HG02840 (cell line): ENCODE results near the gene SCNM1.
A peak's percentile ranks its signal among the peaks of the same experiment; 100 is the strongest.
"Not testable (repeated sequence)": the region's sequence is repeated elsewhere in the genome, so short reads cannot be mapped to it uniquely, and the experiment has no call there.

Experiments used
- ATAC-seq: cut with Tn5 transposase; IDR thresholded peaks from one replicate; pipeline ENCODE4 v1.9.1; 2021; ENCODE audit warnings: mild to moderate bottlenecking, moderate library complexity, moderate number of reproducible peaks; ENCODE audit not compliant: unreplicated experiment, low FRiP score

Gene SCNM1

DNA sequence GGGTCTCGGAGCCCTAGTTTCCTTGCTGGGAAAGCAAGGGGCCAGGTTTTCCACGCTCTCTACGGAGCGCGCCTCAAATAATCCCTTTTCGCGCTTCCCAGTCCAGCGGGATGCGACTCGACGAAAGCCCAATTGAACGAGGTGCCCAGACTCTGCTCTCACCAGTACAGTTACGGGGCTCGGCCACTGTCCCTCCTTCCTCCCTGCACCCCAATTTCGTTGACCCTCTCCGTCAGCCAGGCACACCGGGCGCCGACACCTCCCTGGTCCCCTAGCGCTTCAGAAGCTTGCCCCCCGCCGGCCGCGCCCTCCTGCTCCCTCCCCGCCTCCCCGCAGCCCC lies 19.9 kb upstream of the SCNM1 start:
- no peak for ATAC-seq

DNA sequence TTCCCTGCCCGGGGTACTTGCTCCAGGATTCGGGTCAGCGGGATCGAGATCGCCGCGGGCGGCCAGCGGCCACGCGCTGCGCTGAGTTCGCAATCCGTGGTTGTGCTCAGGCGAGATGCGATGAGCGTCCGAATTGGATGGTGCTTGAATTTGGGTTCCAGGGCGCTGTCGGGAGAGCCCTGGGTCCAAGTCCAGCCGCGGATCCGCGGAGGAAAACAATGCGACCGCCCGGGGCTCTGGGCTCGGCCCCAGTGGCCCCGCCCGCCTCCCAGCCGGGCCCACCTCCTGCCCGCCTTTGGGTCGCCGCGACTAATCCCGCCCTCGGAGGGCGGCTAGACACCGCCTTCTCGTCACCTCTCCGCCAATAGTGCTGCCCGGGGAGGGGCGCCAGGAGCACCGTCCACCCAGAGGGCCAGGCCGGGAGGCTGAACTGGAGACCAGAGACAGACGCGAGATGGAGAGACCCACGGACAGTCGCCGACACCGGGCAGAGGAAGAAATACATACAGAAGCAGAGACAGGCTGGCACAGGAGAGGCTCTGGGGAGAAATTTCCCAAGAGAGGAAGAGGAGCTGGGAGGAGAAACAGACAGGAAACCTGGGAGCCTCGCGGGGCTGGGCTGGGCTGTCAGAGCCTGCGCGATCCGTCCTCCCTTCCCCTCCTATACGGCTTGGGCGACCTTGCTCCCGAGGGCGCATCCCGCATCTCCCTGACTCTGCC lies 19.4 kb upstream of the SCNM1 start, which contains the start of gene SEMA6C:
SEMA6C (minus strand) TSS at position 220 of the 720 bp plus-strand sequence. CDS start 4,010 bp downstream, outside the sequence.
- peak; percentile 96 for ATAC-seq

DNA sequence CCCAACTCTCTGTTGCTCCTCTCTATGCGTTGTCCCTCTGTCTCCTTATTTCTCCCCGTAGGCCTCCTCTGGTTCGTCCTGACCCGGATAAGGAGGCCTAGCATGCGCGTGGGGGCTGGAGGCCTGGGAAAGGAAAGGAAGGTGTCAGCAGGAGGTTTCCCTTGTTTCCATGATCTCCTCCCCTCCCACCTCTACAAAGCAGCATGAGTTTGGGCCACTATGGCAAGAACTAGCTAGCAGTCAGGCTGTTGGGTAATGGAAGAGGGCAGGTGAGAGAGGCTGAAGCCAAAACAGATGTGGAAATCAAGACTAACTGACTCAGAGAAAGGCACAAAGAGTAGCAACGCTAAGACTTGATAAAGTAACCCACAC lies 18.8 kb upstream of the SCNM1 start:
- ATAC-seq: no peak

DNA sequence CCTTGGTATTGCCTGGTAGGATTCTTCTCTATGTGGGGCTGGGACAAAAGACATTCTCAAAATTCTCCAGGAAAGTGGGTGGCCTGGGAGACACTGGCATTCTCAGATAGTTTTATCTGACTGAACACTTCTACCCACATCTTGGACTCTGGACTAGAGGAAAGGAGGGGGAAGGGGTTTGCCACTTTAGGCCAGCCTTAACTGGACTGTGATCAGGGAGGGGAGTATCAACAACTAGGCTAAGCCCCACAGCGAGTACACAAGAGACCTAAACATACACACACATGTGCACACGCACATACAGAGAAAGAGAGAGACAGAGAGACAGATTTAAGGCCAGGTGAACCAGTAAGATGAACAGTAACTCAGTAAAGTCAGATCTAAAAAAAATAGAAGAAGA lies 18.3 kb upstream of the SCNM1 start:
- ATAC-seq: no peak

DNA sequence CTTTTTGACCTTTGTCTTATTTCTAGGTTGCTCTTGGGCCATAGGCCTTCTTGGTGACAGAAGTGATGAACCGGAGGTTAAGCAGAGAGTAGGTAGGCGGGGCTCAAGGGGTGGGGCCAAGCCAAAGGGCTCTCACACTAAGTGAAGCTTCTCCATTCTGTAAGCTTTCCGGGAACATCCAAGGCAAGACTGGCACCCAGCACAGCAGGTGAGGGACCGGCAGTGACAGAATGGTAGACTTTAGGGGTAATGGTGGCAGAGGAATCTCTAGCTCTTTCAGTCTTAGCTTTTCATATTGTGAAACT lies 9.5 kb upstream of the SCNM1 start, which contains the start of gene TNFAIP8L2:
TNFAIP8L2 (plus strand) TSS at position 135 of the 305 bp plus-strand sequence. CDS start 2,049 bp downstream, outside the sequence.
- no peak for ATAC-seq

DNA sequence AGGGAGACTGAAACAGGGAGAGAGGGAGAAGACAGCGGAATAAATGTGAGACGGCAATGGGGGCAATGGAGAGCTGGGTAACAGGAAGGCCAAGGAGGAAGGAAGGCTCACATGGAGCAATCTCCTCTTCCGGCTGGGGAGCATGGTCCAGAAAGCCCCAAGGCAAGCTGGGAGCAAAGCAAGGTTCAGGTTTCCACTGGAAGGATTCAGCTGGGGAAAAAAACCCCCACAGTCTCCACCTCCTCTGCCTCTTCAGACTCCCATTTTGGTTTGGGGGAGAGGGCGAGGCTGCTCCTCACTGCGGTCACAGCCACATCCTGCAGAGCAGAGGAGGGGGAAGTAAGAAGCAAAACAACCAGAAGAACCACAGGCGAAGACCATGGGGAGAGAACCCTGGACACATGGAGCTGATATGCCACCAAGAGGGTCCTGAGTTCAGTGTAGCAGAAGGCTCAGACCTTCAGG lies 8.8 kb upstream of the SCNM1 start:
- ATAC-seq: no peak

DNA sequence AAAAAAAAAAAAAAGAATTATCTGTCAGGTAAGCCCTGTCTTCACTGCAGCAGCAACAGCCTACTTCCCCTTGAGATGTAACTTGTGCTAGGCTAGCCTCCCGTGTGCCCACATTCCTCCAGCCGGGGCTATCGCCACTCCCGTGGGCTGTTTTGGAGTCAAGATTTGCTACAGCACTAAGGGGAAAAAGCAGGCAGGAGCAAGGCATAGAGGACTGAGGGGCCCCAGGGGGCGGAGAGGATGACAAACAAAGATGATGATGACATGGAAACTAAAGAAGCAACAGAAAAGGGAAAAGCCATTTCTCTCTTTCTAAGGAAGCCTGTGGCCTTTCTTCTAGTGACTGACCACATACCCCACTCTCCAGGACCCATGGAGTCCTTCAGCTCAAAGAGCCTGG lies 7.6 kb upstream of the SCNM1 start:
- no peak for ATAC-seq

DNA sequence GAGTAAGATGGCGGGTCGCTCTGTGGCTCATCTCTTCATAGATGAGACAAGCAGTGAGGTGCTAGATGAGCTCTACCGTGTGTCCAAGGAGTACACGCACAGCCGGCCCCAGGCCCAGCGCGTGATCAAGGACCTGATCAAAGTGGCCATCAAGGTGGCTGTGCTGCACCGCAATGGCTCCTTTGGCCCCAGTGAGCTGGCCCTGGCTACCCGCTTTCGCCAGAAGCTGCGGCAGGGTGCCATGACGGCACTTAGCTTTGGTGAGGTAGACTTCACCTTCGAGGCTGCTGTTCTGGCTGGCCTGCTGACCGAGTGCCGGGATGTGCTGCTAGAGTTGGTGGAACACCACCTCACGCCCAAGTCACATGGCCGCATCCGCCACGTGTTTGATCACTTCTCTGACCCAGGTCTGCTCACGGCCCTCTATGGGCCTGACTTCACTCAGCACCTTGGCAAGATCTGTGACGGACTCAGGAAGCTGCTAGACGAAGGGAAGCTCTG lies 7.1 kb upstream of the SCNM1 start:
- no peak for ATAC-seq

DNA sequence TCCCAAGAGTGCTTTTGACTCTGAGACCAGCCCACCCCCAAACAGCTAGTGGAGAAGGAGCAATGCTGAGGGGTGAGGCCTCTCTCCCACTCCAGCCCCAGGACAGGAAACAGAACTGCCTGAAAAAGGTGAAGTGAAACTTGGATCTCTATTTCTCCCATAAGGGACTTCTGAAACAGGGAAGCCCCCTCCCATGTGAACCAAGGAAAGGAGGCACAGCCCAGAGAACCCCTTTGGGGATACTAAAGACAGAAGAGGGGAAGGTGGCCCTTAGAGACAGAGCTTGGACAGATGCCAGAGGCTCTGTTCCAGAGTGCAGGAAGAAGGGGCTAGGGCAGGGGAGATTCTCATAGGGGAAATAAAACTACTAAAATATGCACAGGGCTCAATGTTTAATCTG lies 6.6 kb upstream of the SCNM1 start:
- ATAC-seq: no peak

DNA sequence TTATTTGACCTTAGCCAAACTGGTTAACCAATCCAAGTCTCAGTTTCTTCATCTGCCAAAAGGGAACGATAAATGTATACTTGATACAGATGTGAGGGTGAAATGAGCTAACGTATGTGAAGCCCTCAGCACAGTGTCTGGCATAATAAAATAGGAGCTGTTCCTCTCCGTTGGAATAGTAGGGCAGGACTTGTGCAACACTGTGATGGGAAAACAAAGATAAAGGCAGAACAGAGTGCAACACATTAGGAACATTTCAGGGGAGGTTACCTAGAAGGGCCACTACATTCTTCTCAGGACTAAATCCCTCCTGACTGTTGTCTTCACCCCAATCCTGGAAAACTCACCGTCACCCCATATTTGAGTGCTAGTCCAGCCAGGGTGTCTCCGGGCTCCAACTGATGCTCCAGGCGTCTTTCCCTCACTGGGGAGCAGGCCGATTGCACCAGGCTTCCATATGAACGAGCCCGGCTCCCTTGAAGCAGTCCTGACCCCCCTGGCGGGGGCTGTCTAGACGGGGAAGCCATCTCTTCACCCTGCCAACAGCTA lies 1.1 kb upstream of the SCNM1 start:
- no peak for ATAC-seq

DNA sequence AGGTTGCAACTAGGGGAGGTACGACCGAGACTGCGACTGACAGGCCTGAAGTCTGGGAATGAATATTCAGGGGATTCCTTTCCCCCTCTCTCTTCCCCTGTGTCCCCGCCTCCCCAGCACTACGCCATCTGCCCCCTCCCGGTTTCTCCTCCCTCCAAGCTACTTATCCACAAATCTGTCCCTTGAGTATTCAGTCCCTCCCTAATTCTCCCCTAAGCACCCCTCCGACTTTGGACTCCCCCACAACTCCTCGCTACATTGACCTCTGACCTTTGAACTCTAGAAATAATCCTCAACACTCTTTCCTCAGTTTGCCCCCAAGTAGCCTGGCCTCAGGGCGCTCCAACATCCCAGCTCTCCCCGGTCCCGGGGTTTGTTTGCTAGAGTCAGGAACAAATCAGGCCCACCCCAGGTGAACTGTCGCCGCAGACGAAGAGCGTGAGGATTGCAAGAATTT lies 635 bp upstream of the SCNM1 start:
- ATAC-seq: no peak

DNA sequence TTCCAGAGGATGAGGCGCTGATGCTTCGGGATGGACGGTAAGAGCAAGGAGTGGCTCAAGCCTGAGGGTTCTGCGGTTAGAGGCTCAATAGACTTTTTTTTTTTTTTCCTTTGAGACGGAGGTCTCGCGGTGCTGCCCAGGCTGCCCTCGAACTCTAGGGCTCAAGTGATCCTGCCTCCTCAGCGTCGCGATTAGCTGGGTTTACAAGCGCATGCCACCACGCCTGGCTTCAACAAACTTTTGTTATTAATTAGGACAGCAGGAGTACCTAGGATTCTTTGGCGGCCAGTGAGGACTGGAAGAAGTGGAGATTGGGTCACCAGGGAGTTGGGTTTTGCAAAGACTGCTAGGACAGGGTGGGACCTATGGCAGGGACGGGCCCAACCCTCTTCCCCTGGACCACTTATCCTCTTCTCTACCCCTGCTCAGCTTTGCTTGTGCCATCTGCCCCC lies 587 bp downstream of the SCNM1 start:
- ATAC-seq: no peak

DNA sequence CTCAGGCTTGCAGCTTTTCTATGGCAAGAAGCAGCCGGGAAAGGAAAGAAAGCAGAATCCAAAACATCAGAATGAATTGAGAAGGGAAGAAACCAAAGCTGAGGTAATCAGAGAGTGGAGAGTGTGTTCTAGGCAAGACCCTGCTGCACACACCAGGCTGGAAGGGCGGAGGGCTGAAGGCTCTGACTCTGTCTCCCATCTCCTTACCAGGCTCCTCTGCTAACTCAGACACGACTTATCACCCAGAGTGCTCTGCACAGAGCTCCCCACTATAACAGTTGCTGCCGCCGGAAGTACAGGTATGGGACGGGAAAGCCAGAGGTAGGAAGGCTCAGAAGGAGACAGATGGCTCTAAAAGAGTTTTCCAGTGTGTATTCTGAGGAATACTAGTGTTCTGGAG lies 1.2 kb downstream of the SCNM1 start:
- no peak for ATAC-seq

DNA sequence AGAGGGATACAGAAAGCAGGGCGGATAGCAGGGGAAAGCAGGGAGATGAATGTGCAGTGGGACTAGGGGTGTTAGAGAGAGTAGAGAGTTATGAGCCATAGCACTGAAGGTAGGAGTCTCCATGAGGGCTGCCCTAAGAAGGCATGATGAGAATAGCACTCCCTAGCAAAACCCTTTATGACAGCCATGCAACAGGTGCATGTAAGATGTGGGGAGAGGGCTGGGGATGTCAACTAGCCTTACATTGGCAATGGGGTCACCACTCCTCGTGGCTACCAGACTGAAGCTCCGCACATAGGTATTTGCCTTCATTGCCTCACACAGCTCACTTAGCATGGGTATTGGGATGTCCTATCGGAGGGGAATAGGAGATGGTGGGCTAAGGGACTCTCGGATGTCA lies 5.2 kb downstream of the SCNM1 start:
- no peak for ATAC-seq

DNA sequence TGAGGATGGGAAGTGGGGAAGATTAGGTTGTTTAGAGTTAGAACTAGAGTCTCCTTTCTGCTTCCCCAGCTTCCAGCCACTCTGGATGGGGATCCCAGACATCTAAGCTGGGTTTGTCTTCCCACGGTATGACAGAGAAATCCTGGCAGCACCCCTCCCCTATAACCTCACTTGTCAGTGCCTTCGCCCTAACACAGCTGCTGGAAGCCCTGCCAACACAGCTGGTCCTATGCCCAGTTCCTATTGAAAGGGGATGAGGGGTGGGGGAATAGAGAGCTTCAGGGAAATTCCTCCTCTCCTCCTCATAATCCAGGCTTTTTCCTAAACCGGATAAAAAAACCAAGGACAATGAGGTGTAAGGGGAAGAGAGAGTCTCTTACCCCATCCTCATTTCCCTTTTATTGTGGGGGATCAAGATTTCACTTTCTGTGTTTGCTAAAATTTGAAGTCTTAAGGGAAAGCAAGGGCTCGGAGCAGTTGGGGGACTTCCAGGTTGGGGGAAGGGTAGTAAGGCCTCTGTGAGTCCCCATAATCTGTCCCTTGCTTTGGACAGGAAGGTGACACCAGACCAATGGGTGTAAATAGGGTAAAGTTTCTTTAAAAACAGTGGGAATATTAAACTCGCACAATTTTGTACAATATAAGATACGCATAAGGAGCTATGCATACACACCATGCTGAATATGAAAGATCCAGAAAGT lies 9.2 kb downstream of the SCNM1 start:
- ATAC-seq: no peak

DNA sequence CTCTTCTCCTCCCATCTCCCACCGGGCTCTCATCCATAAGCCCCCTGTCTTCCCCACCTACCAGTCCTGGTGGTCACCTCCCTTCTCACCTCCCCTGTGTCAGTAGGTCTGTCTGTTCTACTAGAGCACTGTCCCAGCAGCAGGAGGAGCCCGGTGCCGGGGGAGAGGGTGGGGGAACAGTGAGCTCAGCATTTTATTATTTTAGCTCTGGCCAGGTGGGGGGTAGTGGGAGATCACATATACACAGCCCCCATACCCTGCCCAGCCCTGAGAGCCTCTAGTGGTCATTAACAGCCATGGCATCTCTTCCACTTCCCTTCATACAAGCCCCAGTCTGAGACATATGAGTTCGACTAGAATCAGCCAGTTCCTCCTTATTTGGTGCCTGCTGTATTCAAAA lies 9.9 kb downstream of the SCNM1 start, which contains the start of gene TMOD4:
TMOD4 (minus strand) TSS at position 119 of the 400 bp plus-strand sequence. CDS start 1,106 bp downstream, outside the sequence.
- ATAC-seq: no peak

DNA sequence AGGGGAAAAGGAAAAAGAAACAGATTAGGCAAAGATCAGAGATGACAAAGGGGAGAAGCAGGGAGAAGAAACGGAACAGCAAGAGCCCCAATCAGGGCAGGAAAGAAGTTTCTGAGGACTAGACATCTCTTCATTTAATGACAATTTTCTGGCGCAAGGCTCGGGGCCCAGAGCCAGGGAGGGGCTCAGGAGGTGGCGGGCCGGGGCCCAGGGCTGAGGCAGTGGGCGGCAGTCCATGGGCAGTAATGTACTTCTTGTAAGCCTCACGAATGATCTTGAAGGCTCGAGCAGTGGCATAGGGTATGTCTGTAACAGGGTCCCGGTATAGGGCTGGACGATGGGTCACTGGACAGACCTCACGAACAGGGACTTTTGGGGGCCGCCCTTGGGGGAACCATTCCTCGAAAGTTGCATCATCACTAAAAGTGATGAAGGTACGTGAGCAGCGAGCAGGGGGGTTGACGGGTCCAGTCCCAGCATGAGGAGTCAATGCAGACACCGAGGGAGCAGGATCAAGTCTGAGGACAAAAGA lies 10.6 kb downstream of the SCNM1 start:
- no peak for ATAC-seq

DNA sequence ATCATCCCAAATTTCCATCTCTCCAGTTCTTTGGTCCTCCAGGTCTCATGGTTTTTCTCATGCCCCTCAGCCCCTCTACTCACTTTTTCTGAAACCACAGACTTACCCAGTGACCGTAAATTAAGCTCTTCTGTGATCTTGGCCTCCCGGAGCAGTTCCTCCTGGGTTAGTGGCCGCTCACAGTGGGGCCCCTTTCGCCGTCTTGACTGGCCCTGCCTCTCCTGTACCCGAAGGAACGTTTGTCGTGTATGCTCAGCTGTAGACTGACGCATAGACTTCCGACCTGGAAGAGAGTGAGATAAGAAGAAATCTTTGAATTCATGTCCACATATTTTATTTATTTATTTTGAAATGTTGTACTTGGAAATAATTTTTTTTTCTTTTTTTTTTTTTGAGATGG lies 18.3 kb downstream of the SCNM1 start:
- ATAC-seq: no peak

DNA sequence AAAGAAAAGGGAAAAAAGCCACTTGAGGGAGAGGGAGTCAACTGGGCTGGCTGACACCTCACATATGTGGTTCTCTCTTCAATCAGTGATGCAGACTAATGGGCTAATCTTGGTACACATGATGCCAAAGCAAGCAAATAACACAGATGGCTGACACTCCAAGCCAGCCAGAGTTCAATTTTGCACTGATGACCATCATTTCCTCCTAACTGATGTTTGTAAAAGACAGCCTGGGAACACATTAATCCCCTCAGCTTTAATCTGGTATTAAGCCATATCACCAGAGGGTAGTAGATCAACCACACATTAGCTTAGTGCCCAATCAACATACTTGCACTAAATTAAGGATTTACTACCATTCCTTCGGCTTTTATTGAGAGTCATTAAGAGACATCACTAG lies 21.3 kb downstream of the SCNM1 start:
- no peak for ATAC-seq

DNA sequence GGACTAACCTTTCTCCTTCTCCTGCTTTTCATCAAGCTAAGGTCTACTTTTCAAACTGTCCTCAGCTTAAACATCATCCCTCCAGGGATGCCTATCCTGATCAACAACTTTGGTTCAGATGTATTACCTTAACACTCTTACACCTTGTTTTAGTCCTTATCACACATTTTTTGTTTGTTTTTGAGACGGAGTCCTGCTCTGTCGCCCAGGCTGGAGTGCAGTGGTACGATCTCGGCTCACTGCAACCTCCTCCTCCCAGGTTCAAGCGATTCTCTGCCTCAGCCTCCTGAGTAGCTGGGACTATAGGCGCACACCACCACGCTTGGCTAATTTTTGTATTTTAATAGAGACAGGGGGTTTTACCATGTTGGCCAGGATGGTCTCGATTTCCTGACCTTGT lies 22.7 kb downstream of the SCNM1 start:
- not testable (repeated sequence) for ATAC-seq
